RWPE2 (cell line): ENCODE data around the gene RNF208.

Experiments used
- ATAC-seq: fragments of 200-7000 bp; cut with Tn5 transposase; 3 replicates; pipeline ENCODE4 v1.9.1; 2021; ENCODE audit warnings: low read depth
- DNase-seq: peaks from one replicate; pipeline ENCODE4 v3.0.0-alpha.2; 2020; ENCODE audit warnings: low spot score
- H3K27ac ChIP-seq: fragments of 450-650 bp; 2 replicates; pipeline ENCODE4 v1.5.1; 2017; ENCODE audit warnings: mild to moderate bottlenecking; ENCODE audit not compliant: poor library complexity, severe bottlenecking
- H3K27me3 ChIP-seq: fragments of 250-450 bp; sonication (Bioruptor Pico); 2 replicates; pipeline ENCODE4 v1.5.1; 2021; ENCODE audit warnings: mild to moderate bottlenecking, moderate library complexity; ENCODE audit not compliant: insufficient read depth, poor library complexity, severe bottlenecking
- H3K36me3 ChIP-seq: fragments of 250-450 bp; sonication (Bioruptor Pico); 2 replicates; pipeline ENCODE4 v1.5.1; 2020; ENCODE audit warnings: low read depth, mild to moderate bottlenecking, moderate library complexity
- H3K4me1 ChIP-seq: fragments of 250-450 bp; sonication (Bioruptor Pico); 2 replicates; pipeline ENCODE4 v1.5.1; 2021; ENCODE audit warnings: mild to moderate bottlenecking, moderate library complexity; ENCODE audit not compliant: insufficient read depth, poor library complexity, severe bottlenecking
- H3K4me3 ChIP-seq: fragments of 250-450 bp; sonication (Bioruptor Pico); 2 replicates; pipeline ENCODE4 v1.5.1; 2021; ENCODE audit warnings: mild to moderate bottlenecking, moderate library complexity; ENCODE audit not compliant: severe bottlenecking
- H3K9me3 ChIP-seq: fragments of 250-450 bp; sonication (Bioruptor Pico); 2 replicates; pipeline ENCODE4 v1.5.1; 2021; ENCODE audit warnings: mild to moderate bottlenecking, moderate library complexity; ENCODE audit not compliant: severe bottlenecking
- CTCF ChIP-seq: fragments of 450-650 bp; IDR thresholded peaks from one replicate; pipeline ENCODE4 v1.5.1; 2017; ENCODE audit warnings: mild to moderate bottlenecking, moderate library complexity; ENCODE audit not compliant: poor library complexity, severe bottlenecking

The RNF208 gene

GRCh38 chr9:137218754-137219271 lies 3.2 kb downstream of the RNF208 start:
- ATAC-seq (peak; percentile 42), DNase-seq (no peak)
- Histone ChIP-seq H3K9me3 (no peaks in the 10 kb centered on the region), H3K27me3 (no peaks in the 10 kb centered on the region), H3K36me3 (0 out of 2 replicates have a peak, but pooled peaks cover 2% of the 10 kb centered on the region), H3K27ac (peak overlapping the region; percentile 42), H3K4me3 (no peak overlapping the region), H3K4me1 (peaks cover 5% of the 10 kb centered on the region)
- TF ChIP-seq CTCF = no peak

- ATAC-seq = no peak
- H3K4me3 ChIP-seq = no peak overlapping the region
- H3K9me3 ChIP-seq = no peaks in the 10 kb centered on the region
- peak overlapping the region; percentile 42 for H3K27ac ChIP-seq
- no peaks in the 10 kb centered on the region for H3K27me3 ChIP-seq
- peaks cover 5% of the 10 kb centered on the region for H3K4me1 ChIP-seq
- DNase-seq = no peak
- TF ChIP-seq CTCF = no peak
- H3K36me3 ChIP-seq = 0 out of 2 replicates have a peak, but pooled peaks cover 2% of the 10 kb centered on the region
These were observed 3.8 kb downstream of the RNF208 start for GRCh38 chr9:137218212-137218753.

DNA sequence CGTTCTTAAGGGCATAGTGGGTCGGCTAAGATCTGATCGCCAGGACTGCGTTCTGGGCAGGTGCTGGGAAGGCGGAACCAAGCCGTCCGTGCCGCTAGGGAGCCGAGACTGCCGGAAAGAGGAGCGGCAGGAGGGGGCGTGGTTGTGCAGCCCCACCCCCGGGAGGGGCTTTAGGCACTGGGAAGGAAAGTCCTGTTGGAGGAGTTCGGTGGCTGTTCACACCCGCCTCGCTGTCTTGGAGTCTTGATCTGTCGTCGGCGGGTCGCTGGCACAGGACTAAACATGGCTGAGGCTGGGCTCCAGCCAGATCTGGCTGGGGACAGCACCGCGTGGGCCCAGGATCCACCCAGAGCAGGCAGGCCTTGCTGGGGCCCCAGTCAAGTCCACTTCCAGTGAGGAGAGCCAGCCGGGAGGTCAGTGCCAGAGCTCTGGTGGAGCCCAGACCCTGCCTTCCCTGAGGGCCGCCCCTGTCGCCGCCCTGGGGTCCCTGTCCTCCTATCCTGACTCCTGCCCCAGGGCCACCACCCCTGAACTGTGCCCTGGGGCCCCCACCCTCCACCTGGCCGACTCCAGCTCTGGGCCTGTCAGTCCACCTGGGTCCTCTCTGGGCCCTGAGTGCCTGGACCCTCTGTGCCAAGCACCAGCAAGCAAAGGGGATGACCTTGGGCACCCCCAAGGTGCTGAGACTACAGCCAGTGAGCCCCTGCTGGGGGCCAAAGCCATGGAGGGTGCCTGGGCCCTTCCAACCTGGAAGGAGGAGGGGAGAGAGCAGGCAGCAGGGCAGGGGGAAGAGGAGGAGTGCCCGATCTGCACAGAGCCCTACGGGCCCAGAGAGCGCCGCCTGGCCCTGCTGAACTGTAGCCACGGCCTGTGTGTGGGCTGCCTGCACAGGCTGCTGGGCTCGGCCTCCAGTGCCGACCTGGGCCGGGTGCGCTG lies 4.5 kb downstream of the RNF208 start:
- no peaks in the 10 kb centered on the region for H3K9me3 ChIP-seq
- TF ChIP-seq CTCF = no peak
- peaks cover 5% of the 10 kb centered on the region for H3K4me1 ChIP-seq
- H3K27me3 ChIP-seq = no peaks in the 10 kb centered on the region
- H3K4me3 ChIP-seq = peak overlapping the region; percentile 22
- H3K36me3 ChIP-seq = 0 out of 2 replicates have a peak, but pooled peaks cover 2% of the 10 kb centered on the region
- ATAC-seq = peak; percentile 74
- no peak for DNase-seq
- peak overlapping the region; percentile 42 for H3K27ac ChIP-seq

GRCh38 chr9:137216188-137216965 lies 5.7 kb downstream of the RNF208 start:
- peaks cover 5% of the 10 kb centered on the region for H3K4me1 ChIP-seq
- ATAC-seq = no peak
- H3K4me3 ChIP-seq = no peak overlapping the region
- H3K27ac ChIP-seq = peak overlapping the region; percentile 42
- H3K9me3 ChIP-seq = no peaks in the 10 kb centered on the region
- TF ChIP-seq CTCF = no peak
- DNase-seq = no peak
- H3K27me3 ChIP-seq = no peaks in the 10 kb centered on the region
- H3K36me3 ChIP-seq = 0 out of 2 replicates have a peak, but pooled peaks cover 2% of the 10 kb centered on the region
